H1 (cell line): ENCODE data around the gene SYNCRIP.

ENCODE experiments used
- CHD2 ChIP-seq: IDR thresholded peaks from 2 replicates; pipeline ENCODE4 v1.6.1; 2012; ENCODE audit warnings: low read length, improper control_type of control experiment
- JUND ChIP-seq: IDR thresholded peaks from 2 replicates; pipeline ENCODE4 v1.6.1; 2011; ENCODE audit warnings: mild to moderate bottlenecking, improper control_type of control experiment, low read length
- YY1 ChIP-seq: IDR thresholded peaks from 2 replicates; pipeline ENCODE4 v1.6.1; 2011; ENCODE audit warnings: low read depth, mild to moderate bottlenecking, low read length

DNA sequence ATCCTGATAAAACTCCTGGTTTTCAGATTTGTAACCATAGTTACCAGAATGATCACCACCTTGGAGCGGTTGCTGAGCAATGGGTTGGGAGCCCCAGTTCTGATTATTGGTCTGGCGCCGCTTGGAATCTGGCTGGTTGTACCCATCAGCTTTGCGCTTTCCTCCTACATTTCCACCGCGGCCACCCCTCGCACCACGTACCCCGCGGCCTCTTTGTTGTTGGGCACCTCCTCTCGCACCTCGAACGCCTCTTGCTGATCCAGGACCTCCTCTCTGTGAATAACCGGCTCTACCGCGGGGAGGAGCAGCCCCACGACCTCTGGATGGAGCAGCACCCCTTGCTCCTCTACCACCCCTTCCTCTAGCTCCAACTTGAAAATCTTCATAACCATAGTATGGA is 27.9 kb downstream of the SYNCRIP start:
- TF ChIP-seq YY1 (no peak), CHD2 (no peak), JUND (no peak)
